GM23338 (cell line): ENCODE results near the gene TSR3.

ENCODE experiments used
- EZH2 ChIP-seq: fragments of 200-600 bp; sonication (generic); IDR thresholded peaks from one replicate; pipeline ENCODE4 v1.8.0; 2017; ENCODE audit warnings: antibody characterized with exemption, mild to moderate bottlenecking, low read depth; ENCODE audit not compliant: unreplicated experiment
- TF ChIP-seq, protein P1 (sequence below): IDR thresholded peaks from one replicate; pipeline ENCODE4 v1.6.1; 2018; ENCODE audit warnings: antibody characterized with exemption; ENCODE audit not compliant: unreplicated experiment
- TF ChIP-seq, protein P2 (sequence below), 2 experiments: fragments of 200-600 bp in 1 of 2; sonication (generic) in 1 of 2; conservative IDR thresholded peaks; 2 replicates each; pipeline versions ENCODE4 v1.5.1 to v1.6.1; 2016 to 2017; ENCODE audit warnings: antibody characterized with exemption in 2 of 2, low read depth in 2 of 2, mild to moderate bottlenecking in 2 of 2, moderate library complexity in 1 of 2

DNA sequence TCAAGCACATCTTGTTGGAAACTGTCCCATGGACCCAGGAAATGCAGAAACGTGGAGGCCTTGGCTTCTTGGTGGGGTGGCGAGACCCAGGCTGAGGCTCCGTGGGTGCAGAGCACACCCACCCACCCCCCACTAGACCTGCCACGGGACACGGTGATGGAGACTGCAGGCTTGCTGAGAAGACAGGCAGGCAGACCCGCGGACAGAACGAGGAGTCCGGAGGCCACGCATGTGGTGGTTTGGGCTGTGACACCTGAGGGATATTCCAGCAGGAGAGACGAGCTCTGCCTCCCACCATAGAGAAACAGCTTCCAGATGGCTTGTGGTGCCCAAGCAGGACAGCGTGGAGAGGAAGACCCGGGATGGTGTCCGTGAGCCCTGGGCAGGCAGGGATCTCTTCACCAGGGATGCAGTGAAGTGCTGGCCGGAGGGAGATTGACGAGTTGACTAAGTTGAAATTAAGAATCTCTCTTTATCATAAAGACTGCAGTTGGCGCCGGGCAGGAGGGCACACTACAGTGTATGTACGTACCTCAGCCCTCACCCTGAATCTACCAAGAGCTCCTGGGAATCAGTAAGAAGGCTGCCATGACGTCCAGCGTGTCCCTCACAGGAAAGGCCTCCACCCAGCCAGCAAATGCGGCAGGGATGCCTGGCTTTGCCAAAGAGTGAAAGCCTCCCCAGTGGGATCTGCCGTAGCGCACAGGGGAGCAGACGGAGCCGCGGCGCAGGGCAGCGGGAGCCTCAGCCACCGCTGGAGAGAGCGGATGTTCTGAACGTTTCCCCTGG is 34.0 kb downstream of the TSR3 start:
- TF ChIP-seq EZH2: no peak
- TF ChIP-seq, protein P1, sequence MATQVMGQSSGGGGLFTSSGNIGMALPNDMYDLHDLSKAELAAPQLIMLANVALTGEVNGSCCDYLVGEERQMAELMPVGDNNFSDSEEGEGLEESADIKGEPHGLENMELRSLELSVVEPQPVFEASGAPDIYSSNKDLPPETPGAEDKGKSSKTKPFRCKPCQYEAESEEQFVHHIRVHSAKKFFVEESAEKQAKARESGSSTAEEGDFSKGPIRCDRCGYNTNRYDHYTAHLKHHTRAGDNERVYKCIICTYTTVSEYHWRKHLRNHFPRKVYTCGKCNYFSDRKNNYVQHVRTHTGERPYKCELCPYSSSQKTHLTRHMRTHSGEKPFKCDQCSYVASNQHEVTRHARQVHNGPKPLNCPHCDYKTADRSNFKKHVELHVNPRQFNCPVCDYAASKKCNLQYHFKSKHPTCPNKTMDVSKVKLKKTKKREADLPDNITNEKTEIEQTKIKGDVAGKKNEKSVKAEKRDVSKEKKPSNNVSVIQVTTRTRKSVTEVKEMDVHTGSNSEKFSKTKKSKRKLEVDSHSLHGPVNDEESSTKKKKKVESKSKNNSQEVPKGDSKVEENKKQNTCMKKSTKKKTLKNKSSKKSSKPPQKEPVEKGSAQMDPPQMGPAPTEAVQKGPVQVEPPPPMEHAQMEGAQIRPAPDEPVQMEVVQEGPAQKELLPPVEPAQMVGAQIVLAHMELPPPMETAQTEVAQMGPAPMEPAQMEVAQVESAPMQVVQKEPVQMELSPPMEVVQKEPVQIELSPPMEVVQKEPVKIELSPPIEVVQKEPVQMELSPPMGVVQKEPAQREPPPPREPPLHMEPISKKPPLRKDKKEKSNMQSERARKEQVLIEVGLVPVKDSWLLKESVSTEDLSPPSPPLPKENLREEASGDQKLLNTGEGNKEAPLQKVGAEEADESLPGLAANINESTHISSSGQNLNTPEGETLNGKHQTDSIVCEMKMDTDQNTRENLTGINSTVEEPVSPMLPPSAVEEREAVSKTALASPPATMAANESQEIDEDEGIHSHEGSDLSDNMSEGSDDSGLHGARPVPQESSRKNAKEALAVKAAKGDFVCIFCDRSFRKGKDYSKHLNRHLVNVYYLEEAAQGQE: no peak
- TF ChIP-seq, protein P2, sequence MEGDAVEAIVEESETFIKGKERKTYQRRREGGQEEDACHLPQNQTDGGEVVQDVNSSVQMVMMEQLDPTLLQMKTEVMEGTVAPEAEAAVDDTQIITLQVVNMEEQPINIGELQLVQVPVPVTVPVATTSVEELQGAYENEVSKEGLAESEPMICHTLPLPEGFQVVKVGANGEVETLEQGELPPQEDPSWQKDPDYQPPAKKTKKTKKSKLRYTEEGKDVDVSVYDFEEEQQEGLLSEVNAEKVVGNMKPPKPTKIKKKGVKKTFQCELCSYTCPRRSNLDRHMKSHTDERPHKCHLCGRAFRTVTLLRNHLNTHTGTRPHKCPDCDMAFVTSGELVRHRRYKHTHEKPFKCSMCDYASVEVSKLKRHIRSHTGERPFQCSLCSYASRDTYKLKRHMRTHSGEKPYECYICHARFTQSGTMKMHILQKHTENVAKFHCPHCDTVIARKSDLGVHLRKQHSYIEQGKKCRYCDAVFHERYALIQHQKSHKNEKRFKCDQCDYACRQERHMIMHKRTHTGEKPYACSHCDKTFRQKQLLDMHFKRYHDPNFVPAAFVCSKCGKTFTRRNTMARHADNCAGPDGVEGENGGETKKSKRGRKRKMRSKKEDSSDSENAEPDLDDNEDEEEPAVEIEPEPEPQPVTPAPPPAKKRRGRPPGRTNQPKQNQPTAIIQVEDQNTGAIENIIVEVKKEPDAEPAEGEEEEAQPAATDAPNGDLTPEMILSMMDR (conservative IDR thresholded peaks at IDR 0.05; ENCODE audit: low read depth in 2 of 2): no peak
